ENCODE results near the gene CLEC18A. TPM values are rescaled to one million over a fixed set of nuclear protein-coding genes. Genes with fewer than 3 reads are reported as not detected.
"Not testable (repeated sequence)": the region's sequence is repeated elsewhere in the genome, so short reads cannot be mapped to it uniquely, and the experiment has no call there.

CLEC18A gene
- total RNA-seq, 1 donor from 2014 or later, result under 0.01 TPM

DNA sequence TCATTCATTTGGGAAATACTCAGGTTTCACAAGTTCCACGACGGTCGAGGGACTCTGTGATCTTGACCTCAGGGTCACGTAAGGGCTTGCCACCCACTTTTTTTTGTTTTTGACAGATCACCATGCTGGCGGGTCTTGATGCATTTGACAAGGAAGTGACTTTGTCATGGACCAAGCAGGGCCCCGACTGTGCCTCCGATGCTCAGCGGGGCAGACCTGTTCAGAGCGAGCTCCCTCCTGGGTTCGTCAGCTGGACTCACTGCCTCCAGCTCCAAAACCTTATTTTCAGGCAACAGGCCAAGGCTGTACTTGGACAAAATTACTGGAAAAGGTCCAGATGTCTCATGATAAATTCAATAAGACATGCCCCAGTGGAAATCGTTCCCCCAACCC is 9.0 kb upstream of the CLEC18A start:
- no peaks in the 10 kb centered on the region for H3K27me3 ChIP-seq (ENCODE audit: control insufficient read depth in 3 of 3, insufficient read depth in 3 of 3, low read length in 3 of 3)
- no peak overlapping the region for H3K4me3 ChIP-seq (ENCODE audit: low read length in 3 of 3)
- H3K27ac ChIP-seq (ENCODE audit: low read depth, low read length), result no peak overlapping the region
- H3K9ac ChIP-seq (ENCODE audit: low read depth in 1 of 3, low read length in 3 of 3), result no peak overlapping the region
- peaks cover 23 to 37% (median 30%) of the 10 kb centered on the region in 3 donors for H3K36me3 ChIP-seq (ENCODE audit: control insufficient read depth in 3 of 3, insufficient read depth in 3 of 3, low read length in 3 of 3)
- peaks cover 0 to 9% (median 4%) of the 10 kb centered on the region in 3 donors for H3K4me1 ChIP-seq (ENCODE audit: control insufficient read depth in 3 of 3, insufficient read depth in 3 of 3, low read length in 3 of 3)
- H3K9me3 ChIP-seq (ENCODE audit: control insufficient read depth in 3 of 3, low read length in 3 of 3), result no peaks in the 10 kb centered on the region

DNA sequence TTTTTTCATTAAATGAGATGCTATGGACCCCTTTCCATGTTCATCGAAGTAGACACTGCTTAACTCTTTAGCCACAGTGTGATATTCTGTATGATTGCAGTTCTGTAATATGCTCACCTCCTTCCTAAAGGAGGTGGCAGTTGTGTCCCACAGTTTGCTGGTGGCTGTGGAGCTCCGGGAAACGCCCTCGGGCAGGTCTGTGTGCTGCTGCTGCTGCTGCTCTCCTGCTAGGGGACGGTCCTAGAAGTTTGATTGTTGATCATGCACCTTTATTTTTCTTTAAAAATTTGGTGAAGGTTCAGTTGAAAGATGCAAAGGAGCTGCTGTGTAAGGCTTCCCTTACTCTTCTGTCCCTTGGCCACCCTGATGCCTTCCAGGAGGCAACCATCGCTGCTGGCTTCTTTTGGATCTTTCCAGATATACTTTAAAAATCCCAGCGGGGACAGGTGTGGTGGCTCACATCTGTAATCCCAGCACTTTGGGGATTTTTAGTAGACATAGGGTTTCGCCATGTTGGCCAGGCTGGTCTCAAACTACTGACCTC is 8.4 kb upstream of the CLEC18A start:
- Histone ChIP-seq H3K36me3 (ENCODE audit: control insufficient read depth in 3 of 3, insufficient read depth in 3 of 3, low read length in 3 of 3) (peaks cover 17 to 31% (median 24%) of the 10 kb centered on the region in 3 donors), H3K4me1 (ENCODE audit: control insufficient read depth in 3 of 3, insufficient read depth in 3 of 3, low read length in 3 of 3) (peaks cover 0 to 9% (median 4%) of the 10 kb centered on the region in 3 donors), H3K27ac (ENCODE audit: low read depth, low read length) (no peak overlapping the region), H3K4me3 (ENCODE audit: low read length in 3 of 3) (no peak overlapping the region), H3K9ac (ENCODE audit: low read depth in 1 of 3, low read length in 3 of 3) (no peak overlapping the region), H3K27me3 (ENCODE audit: control insufficient read depth in 3 of 3, insufficient read depth in 3 of 3, low read length in 3 of 3) (no peaks in the 10 kb centered on the region), H3K9me3 (ENCODE audit: control insufficient read depth in 3 of 3, low read length in 3 of 3) (no peaks in the 10 kb centered on the region)

DNA sequence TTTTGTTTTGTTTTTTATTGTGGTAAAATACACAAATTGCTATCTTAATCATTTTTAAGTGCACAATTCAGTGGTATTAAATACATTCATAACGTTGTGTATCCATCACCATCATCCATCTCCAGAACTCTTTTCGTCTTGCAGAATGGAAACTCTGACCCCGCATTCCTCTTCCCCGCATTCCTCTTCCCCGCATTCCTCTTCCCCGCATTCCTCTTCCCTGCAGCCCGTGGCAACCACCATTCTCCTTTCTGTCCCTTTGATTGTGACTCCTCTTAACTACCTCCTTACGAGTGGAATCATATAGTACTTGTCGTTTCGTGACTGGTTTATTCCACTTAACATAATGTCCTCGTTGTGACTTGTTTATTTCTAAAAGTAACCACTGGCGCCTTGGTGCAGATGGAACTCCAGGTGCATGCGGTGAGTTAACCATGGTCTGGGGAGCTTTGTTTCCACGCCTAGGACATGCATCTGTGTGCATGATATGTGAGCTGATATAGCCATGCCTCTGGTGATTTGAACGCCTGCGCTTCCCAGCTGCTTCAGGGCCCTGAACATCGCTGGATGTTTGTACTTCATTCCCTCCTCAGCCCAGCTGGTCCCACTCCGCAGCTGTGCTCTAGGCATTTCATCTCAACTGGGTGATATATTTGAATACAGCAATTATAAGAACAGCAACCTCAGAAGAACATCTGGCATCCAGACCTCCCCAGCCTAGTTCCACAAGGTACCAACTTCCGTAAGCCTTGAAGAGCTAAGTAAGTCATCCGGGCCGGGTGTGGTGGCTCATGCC is 7.7 kb upstream of the CLEC18A start:
- not testable (repeated sequence) for H3K9me3 ChIP-seq (ENCODE audit: control insufficient read depth in 3 of 3, low read length in 3 of 3); H3K27ac ChIP-seq (ENCODE audit: low read depth, low read length); H3K4me1 ChIP-seq (ENCODE audit: control insufficient read depth in 3 of 3, insufficient read depth in 3 of 3, low read length in 3 of 3); H3K27me3 ChIP-seq (ENCODE audit: control insufficient read depth in 3 of 3, insufficient read depth in 3 of 3, low read length in 3 of 3); H3K4me3 ChIP-seq (ENCODE audit: low read length in 3 of 3); H3K9ac ChIP-seq (ENCODE audit: low read depth in 1 of 3, low read length in 3 of 3)
- H3K36me3 ChIP-seq (ENCODE audit: control insufficient read depth in 3 of 3, insufficient read depth in 3 of 3, low read length in 3 of 3), result peaks cover 17 to 27% (median 19%) of the 10 kb centered on the region in 3 donors

DNA sequence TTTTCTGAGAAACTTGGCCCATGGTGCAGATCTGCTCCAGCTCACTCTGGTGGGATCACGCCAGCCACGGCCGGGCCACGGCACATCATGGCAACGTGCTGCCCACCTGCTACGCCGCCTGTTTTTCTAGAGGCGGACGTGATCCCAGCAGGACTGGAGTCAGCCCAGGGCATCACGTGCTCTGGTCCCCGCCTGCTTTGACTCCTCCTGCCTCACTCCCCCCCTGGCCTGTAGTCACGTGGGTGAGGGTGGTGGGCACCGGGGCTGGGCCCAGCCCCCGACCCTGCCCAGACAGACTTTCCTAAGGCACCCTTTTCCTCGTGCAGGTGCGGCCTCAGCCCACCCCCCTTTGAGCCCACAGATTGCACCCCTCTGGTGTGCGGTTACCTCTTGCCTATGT is 723 bp upstream of the CLEC18A start:
- H3K36me3 ChIP-seq (ENCODE audit: control insufficient read depth in 3 of 3, insufficient read depth in 3 of 3, low read length in 3 of 3); H3K27me3 ChIP-seq (ENCODE audit: control insufficient read depth in 3 of 3, insufficient read depth in 3 of 3, low read length in 3 of 3); H3K27ac ChIP-seq (ENCODE audit: low read depth, low read length); H3K4me1 ChIP-seq (ENCODE audit: control insufficient read depth in 3 of 3, insufficient read depth in 3 of 3, low read length in 3 of 3); H3K9me3 ChIP-seq (ENCODE audit: control insufficient read depth in 3 of 3, low read length in 3 of 3); H3K9ac ChIP-seq (ENCODE audit: low read depth in 1 of 3, low read length in 3 of 3); H3K4me3 ChIP-seq (ENCODE audit: low read length in 3 of 3): not testable (repeated sequence)

DNA sequence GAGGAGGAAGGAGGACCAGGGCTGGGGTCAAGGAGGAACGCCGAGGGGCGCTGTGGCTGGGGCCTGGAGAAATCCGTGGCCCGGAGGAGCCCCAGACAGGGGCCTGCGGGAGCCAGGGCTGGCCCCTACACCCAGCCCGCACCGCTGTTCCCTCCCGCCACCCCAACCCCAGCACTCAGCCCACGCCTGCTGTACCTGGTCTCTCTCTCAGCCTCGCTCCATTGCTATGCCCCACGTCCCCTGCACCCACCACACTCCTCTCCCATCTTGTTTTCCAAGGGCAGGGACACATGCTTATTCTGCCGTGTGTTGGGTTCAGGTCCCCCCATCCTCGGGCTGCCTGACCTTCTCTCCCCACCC is 518 bp downstream of the CLEC18A start:
- not testable (repeated sequence) for H3K9me3 ChIP-seq (ENCODE audit: control insufficient read depth in 3 of 3, low read length in 3 of 3); H3K27me3 ChIP-seq (ENCODE audit: control insufficient read depth in 3 of 3, insufficient read depth in 3 of 3, low read length in 3 of 3); H3K4me1 ChIP-seq (ENCODE audit: control insufficient read depth in 3 of 3, insufficient read depth in 3 of 3, low read length in 3 of 3); H3K9ac ChIP-seq (ENCODE audit: low read depth in 1 of 3, low read length in 3 of 3); H3K27ac ChIP-seq (ENCODE audit: low read depth, low read length); H3K4me3 ChIP-seq (ENCODE audit: low read length in 3 of 3); H3K36me3 ChIP-seq (ENCODE audit: control insufficient read depth in 3 of 3, insufficient read depth in 3 of 3, low read length in 3 of 3)

DNA sequence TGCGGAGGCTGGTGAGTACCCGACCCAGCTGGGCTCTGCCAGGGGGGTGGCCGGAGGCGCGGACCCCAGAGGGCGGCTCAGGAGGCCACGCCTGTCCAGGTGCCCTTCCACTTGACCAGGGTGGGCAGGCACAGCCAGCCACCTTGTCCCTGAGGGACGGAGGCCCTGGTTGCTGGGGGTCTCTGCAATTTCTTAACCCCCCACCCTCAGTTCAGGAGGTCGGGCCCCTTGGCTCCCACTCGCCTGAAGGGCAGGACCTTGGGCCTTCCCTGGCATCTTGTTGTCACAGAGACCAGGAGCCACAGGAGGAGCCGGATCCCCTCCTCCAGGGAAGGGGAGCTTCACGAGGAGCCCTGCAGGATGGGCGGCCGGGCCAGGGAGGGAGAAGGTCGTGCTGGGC is 982 bp downstream of the CLEC18A start:
- not testable (repeated sequence) for H3K27me3 ChIP-seq (ENCODE audit: control insufficient read depth in 3 of 3, insufficient read depth in 3 of 3, low read length in 3 of 3); H3K4me3 ChIP-seq (ENCODE audit: low read length in 3 of 3); H3K36me3 ChIP-seq (ENCODE audit: control insufficient read depth in 3 of 3, insufficient read depth in 3 of 3, low read length in 3 of 3); H3K9me3 ChIP-seq (ENCODE audit: control insufficient read depth in 3 of 3, low read length in 3 of 3); H3K4me1 ChIP-seq (ENCODE audit: control insufficient read depth in 3 of 3, insufficient read depth in 3 of 3, low read length in 3 of 3); H3K27ac ChIP-seq (ENCODE audit: low read depth, low read length); H3K9ac ChIP-seq (ENCODE audit: low read depth in 1 of 3, low read length in 3 of 3)

DNA sequence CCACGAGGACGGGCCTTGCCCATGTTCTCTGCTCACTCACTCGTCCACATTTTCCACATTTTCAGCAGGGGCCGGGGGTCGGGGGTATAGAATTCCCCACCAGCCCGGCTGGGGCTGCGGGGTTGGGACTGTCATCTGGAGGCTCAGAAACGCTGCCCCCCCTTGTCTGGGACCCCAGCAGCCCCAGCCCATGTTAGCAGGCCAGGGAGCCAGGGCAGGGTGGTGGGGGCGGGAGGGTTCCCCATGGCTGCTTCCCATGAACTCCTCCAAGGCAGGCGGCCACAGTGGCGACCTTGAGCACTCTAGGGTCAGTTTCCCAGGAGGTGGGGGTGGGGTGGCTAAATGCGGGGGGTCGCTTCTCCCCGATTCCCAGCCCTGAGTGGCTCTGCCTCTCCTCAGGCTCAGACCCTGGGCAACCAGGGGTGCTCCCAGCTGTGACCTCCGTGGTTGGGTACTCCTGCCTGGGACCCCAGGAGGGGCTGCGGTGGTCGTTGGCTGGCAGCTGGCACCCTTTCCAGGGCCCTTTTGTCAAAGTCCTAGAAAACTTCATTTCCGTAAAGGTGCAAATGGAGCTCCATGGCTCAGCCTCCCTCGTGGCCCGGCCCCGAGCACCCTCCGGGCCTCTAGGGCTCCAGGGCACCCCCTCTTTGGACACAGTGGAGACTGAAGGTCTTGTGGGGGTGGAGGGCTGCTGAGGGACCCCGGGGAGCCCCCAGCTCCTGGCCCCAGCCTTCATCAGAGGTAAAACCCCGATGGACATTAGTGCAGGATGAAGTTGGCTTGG is 1.6 kb downstream of the CLEC18A start:
- H3K36me3 ChIP-seq (ENCODE audit: control insufficient read depth in 3 of 3, insufficient read depth in 3 of 3, low read length in 3 of 3); H3K4me3 ChIP-seq (ENCODE audit: low read length in 3 of 3); H3K27ac ChIP-seq (ENCODE audit: low read depth, low read length); H3K9ac ChIP-seq (ENCODE audit: low read depth in 1 of 3, low read length in 3 of 3); H3K27me3 ChIP-seq (ENCODE audit: control insufficient read depth in 3 of 3, insufficient read depth in 3 of 3, low read length in 3 of 3); H3K9me3 ChIP-seq (ENCODE audit: control insufficient read depth in 3 of 3, low read length in 3 of 3); H3K4me1 ChIP-seq (ENCODE audit: control insufficient read depth in 3 of 3, insufficient read depth in 3 of 3, low read length in 3 of 3): not testable (repeated sequence)

DNA sequence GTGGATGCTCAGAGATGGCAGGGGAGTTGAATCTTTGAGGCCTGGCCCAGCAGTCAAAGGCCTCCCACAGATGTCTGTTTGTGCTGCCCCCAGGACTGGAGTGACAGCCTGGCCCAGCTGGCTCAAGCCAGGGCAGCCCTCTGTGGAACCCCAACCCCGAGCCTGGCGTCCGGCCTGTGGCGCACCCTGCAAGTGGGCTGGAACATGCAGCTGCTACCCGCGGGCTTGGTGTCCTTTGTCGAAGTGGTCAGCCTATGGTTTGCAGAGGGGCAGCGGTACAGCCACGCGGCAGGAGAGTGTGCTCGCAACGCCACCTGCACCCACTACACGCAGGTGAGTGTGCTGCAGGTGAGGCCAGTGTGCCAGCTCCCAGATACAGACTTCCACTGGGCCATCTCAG is 3.1 kb downstream of the CLEC18A start:
- H3K4me3 ChIP-seq (ENCODE audit: low read length in 3 of 3); H3K9ac ChIP-seq (ENCODE audit: low read depth in 1 of 3, low read length in 3 of 3); H3K36me3 ChIP-seq (ENCODE audit: control insufficient read depth in 3 of 3, insufficient read depth in 3 of 3, low read length in 3 of 3); H3K27ac ChIP-seq (ENCODE audit: low read depth, low read length); H3K4me1 ChIP-seq (ENCODE audit: control insufficient read depth in 3 of 3, insufficient read depth in 3 of 3, low read length in 3 of 3); H3K9me3 ChIP-seq (ENCODE audit: control insufficient read depth in 3 of 3, low read length in 3 of 3); H3K27me3 ChIP-seq (ENCODE audit: control insufficient read depth in 3 of 3, insufficient read depth in 3 of 3, low read length in 3 of 3): not testable (repeated sequence)

DNA sequence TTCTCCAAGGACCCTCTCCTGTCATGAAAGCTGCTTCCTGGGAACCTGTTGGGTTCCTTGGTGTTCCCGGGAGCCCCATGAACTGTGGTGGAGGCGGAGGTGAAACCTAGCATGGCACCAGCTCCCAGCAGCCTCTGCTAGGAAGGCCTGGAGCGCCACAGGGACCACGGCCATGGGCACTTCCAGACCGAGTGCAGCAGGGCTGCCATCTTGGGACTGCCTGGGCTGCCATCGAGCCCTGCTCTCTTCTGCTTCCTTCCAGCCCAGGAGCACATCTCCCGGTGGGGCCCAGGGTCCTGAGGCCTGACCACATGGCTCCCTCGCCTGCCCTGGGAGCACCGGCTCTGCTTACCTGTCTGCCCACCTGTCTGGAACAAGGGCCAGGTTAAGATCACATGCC is 12.2 kb downstream of the CLEC18A start:
- H3K27ac ChIP-seq (ENCODE audit: low read depth, low read length); H3K27me3 ChIP-seq (ENCODE audit: control insufficient read depth in 3 of 3, insufficient read depth in 3 of 3, low read length in 3 of 3); H3K4me1 ChIP-seq (ENCODE audit: control insufficient read depth in 3 of 3, insufficient read depth in 3 of 3, low read length in 3 of 3); H3K9ac ChIP-seq (ENCODE audit: low read depth in 1 of 3, low read length in 3 of 3); H3K4me3 ChIP-seq (ENCODE audit: low read length in 3 of 3); H3K36me3 ChIP-seq (ENCODE audit: control insufficient read depth in 3 of 3, insufficient read depth in 3 of 3, low read length in 3 of 3); H3K9me3 ChIP-seq (ENCODE audit: control insufficient read depth in 3 of 3, low read length in 3 of 3): not testable (repeated sequence)

DNA sequence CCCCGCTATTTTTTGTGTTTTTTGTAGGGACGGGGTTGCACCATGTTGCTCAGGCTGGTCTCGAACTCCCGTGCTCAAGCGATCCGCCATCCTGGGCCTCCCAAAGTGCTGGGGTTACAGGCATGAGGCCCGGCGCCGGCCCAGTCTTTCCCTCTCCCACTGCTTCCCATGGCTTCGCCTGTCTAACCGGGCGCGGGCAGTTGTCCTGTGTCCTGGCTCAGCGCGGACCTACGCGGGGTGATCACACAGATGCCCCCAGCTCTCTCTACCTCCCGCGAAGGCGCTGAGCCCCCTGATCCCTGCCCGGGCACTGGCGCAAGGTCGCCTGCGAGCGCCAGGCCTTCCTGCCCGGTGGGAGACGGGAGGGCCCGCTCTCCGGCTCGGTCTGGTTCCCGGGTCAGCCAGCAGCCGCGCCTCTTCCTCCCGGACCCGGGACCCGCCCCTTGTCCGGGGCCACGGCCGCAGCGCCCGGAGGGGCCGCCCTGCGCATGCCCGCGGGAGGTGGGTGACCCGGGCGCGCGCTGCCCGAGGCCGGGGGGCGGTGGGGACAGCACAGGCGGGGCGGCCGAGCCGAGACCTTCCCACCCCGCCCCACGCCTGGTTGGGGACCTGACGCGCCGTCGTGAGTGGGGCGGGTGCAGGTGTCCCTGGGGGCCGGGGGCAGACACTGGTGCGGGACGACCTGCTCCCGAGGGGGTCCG is 14.0 kb downstream of the CLEC18A start:
- not testable (repeated sequence) for H3K27ac ChIP-seq (ENCODE audit: low read depth, low read length); H3K4me1 ChIP-seq (ENCODE audit: control insufficient read depth in 3 of 3, insufficient read depth in 3 of 3, low read length in 3 of 3); H3K36me3 ChIP-seq (ENCODE audit: control insufficient read depth in 3 of 3, insufficient read depth in 3 of 3, low read length in 3 of 3); H3K9me3 ChIP-seq (ENCODE audit: control insufficient read depth in 3 of 3, low read length in 3 of 3); H3K4me3 ChIP-seq (ENCODE audit: low read length in 3 of 3); H3K27me3 ChIP-seq (ENCODE audit: control insufficient read depth in 3 of 3, insufficient read depth in 3 of 3, low read length in 3 of 3)
- peak overlapping the region in 1 of 3 donors; percentile 33 for H3K9ac ChIP-seq (ENCODE audit: low read depth in 1 of 3, low read length in 3 of 3)

Measured in skeletal muscle tissue (tissue), 4 donors.